Cardiac fibroblast (primary cell): Measurements from ENCODE around the gene RPEL1.
A peak's percentile ranks its signal among the peaks of the same experiment; 100 is the strongest.
"Not testable (repeated sequence)": the region's sequence is repeated elsewhere in the genome, so short reads cannot be mapped to it uniquely, and the experiment has no call there.

Experiments
- DNase-seq, 2 donors: peaks; one replicate each; pipeline versions ENCODE4 v3.0.0 to v3.0.0-alpha.2; 2010; ENCODE audit warnings: low read depth in 2 of 2
- H3K4me3 ChIP-seq, 2 donors: replicated peaks in 1 of 2; 1 replicate in 1 of 2; 2 replicates in 1 of 2; pipeline ENCODE4 v1.5.1; 2011; ENCODE audit warnings: low read depth in 2 of 2, low read length in 2 of 2, mild to moderate bottlenecking in 2 of 2, moderate library complexity in 1 of 2
- CTCF ChIP-seq: IDR thresholded peaks from one replicate; pipeline ENCODE4 v1.5.1; 2011; ENCODE audit warnings: low read depth, mild to moderate bottlenecking, low read length, inconsistent platforms

Gene RPEL1

DNA sequence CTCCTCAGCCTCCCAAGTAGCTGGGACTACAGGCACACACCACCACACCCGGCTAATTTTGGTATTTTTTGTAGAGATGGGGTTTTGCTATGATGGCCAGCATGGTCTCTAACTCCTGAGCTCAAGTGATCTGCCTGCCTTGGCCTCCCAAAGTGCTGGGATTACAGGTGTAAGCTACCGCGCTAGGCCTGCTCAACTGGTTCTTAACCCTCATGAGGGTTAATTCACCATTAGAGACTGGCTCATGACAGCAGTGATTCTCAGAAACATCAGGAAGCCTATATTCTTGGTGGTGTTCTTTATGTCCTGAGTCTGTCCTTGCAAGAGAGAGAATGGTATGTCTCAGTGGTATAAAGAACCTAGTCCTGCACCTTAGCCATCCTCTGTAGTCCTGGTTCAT lies 42.2 kb upstream of the RPEL1 start:
- no peak overlapping the region for H3K4me3 ChIP-seq
- TF ChIP-seq CTCF, result no peak
- no peak for DNase-seq

DNA sequence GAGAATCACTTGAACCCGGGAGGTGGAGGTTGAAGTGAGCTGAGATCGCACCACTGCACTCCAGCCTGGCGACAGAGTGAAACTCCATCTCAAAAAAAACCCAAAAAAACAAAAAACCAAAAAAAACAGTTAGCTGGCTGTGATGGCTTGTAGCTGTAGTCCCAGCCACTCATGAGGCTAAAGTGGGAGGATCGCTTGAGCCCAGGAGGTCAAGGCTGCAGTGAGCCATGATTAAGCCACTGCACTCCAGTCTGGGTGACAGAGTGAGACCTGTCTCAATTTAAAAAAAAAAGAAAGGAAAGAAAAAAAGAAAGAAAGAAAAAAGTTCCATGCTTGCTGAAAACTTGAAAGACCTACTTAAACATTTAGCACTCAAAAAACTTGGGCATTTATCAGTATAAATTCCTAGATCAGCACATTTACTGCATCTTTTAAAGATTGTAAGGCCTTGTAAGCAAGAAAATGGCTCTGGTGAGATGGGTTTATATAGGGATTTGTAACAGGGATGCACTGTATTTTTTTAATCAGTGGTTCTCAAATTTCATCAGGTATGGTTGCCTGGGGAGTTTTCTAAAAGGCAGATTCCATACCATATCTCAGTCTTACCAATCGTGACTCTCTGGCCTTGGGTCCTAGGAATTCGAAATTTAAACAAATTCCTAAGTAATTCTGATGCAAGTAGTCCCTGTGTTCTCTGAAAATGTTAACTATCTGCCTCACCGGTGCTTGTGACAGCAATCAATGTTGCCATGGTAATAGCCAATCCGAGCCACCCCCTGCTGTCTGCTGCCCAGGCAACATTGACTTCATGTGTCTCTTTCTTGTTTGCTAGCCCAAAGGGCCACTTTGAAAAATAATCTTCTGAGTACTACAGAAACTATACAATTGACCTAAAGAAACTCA lies 41.1 kb upstream of the RPEL1 start:
- no peak overlapping the region for H3K4me3 ChIP-seq
- TF ChIP-seq CTCF, result no peak
- no peak for DNase-seq

- not testable (repeated sequence) for H3K4me3 ChIP-seq, DNase-seq
Measured at GRCh38 chr10:103205401-103205800, 40.3 kb upstream of the RPEL1 start.

- H3K4me3 ChIP-seq, DNase-seq: not testable (repeated sequence)
Measured at GRCh38 chr10:103206715-103207114, 39.0 kb upstream of the RPEL1 start.

- H3K4me3 ChIP-seq, result no peak overlapping the region
- no peak for TF ChIP-seq CTCF
Measured at GRCh38 chr10:103207141-103207540, 38.5 kb upstream of the RPEL1 start.

GRCh38 chr10:103207643-103208042 lies 38.0 kb upstream of the RPEL1 start:
- peak in 1 of 2 donors; percentile 56 for DNase-seq
- H3K4me3 ChIP-seq, result not testable (repeated sequence)

More at GRCh38 chr10:103207141-103207540, 38.5 kb upstream of the RPEL1 start:
- no peak for DNase-seq

DNA sequence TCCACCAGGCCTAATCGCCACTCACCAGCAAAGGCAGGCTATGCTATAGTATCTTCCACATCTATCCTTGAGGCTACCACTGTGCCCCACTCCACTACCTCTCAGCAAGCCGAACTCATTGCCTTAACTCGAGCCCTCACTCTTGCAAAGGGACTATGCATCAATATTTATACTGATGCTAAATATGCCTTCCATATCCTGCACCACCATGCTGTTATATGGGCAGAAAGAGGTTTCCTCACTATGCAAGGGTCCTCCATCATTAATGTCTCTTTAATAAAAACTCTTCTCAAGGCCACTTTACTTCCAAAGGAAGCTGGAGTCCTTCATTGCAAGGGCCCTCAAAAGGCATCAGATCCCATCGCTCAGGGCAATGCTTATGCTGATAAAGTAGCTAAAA lies 35.4 kb upstream of the RPEL1 start:
- not testable (repeated sequence) for DNase-seq

DNA sequence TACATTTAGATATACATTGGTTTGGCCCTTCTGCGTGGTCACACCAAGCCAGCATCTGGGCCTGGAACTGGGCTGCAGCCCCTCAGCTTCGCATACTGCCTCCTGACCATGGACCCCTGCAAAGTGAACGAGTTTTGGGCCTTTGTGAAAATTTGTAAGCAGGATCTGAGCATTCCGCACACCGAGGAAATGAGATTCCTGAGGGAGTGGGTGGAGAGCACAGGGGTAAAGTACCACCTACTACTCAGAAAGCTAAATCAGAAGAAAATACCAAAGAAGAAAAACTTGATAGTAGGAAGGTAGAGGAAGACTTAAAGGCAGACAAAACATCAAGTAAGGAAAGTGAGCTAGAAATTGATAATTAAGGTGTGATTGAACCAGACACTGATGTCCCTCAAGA lies 30.1 kb upstream of the RPEL1 start:
- no peak for TF ChIP-seq CTCF
- H3K4me3 ChIP-seq, result no peak overlapping the region
- no peak for DNase-seq

More for the DNA sequence above, 35.4 kb upstream of the RPEL1 start:
- not testable (repeated sequence) for H3K4me3 ChIP-seq

DNA sequence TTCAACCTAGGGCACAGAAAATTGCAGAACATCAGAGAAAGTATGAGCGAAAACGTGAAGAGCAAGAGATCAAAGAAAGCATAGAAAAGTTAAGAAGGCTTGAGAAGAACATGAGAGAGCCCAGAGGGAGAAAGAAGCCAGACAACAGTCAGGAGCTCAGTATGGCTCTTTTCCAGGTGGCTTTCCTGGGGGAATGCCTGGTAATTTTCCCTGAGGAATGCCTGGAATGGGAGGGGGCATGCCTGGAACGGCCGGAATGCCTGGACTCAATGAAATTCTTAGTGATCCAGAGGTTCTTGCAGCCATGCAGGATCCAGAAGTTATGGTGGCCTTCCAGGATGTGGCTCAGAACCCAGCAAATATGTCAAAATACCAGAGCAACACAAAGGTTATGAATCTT lies 29.3 kb upstream of the RPEL1 start:
- H3K4me3 ChIP-seq, result not testable (repeated sequence)
- DNase-seq, result peak in 1 of 2 donors; percentile 55
